HG03097 (cell line): Measurements from ENCODE around the gene FHOD1.

ENCODE experiments used
- ATAC-seq: cut with Tn5 transposase; IDR thresholded peaks from one replicate; pipeline ENCODE4 v1.9.1; 2021; ENCODE audit not compliant: unreplicated experiment, low FRiP score

Gene FHOD1

DNA sequence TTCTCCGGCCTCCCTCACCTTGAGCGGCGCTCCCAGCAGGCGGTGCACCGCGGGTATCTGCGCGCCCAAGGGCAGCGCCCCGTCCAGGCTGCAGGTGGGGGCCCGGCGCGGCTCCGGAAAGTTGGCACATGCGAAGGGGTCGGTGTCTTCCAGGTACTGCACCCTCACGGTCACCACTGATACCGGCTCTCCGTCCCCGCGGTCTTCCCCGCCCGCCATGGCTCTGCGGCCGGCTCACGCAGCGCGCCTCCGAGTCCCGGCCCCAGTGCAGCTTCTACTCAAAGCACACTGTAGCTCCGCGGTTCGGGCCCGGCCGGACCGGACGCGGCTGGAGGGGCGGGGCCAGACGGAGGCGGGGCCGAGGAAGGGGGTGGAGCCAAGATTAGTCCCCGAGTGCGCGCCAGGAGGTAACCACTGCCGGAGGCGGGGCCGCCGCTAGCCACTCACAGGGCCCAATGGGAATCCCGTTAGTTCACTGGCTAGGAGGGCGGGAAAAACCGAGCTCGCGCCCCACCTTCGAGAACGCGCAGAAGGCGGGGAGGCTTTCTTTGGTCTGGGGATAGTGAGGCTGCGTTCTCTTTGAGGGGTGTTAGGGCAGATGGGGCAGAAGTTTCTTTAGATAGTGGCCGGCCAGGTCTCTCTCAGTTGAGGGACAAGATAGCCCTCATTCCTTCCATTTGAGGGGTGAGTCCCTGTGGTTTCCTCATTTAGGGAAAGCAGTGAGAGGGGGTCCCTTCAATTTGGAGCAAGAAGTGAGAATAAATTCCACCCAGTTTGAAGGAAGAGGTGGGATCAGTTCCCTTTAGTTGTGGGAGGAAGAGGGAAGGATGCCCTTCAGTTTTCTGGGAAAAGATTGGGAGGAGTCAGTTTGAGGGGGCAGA lies at the start of gene FHOD1:
FHOD1 (minus strand) TSS at position 290 of the 881 bp plus-strand sequence; CDS start at position 219, 71 bp downstream.
- peak; percentile 45 for ATAC-seq

DNA sequence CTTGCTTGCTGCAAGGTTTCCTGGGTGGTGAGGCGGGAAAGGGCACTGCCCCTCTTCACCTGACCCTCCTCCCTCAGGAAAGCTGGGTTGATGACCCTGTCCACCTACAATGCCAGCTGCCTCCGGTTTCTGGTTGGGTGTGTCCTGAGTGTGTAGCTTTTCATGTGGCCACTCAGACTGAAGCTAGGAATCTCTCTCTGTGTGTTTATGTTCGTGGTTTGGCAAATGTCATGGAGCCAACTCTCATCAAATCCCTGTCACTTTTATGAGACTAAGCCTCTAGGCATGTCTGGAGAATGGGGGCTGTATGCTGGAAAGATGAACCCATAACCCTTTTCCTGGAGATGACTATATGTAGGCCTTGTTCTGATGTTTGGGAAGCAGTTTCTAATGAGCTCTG lies 49.1 kb upstream of the FHOD1 start:
- no peak for ATAC-seq

DNA sequence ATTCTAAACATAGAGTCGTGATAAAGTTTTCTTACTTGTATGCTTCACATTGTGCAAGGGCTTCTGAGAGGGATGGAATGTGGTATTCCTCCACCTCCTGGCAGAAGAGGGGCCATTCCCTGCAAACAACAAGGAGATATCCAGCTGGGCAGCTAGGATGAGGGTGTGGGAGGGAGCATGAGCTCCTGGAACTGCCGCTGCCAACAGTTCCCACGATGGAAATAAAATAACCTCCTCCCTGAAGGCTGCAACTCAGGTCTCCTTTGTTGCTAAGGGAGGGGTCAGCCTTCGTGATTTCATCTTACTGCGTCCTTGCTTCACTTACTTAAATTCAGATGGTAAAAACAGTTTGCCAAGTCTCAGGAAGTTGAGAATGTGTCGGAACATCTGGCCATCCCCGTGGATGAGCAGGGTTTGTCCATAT lies 47.7 kb upstream of the FHOD1 start:
- no peak for ATAC-seq

DNA sequence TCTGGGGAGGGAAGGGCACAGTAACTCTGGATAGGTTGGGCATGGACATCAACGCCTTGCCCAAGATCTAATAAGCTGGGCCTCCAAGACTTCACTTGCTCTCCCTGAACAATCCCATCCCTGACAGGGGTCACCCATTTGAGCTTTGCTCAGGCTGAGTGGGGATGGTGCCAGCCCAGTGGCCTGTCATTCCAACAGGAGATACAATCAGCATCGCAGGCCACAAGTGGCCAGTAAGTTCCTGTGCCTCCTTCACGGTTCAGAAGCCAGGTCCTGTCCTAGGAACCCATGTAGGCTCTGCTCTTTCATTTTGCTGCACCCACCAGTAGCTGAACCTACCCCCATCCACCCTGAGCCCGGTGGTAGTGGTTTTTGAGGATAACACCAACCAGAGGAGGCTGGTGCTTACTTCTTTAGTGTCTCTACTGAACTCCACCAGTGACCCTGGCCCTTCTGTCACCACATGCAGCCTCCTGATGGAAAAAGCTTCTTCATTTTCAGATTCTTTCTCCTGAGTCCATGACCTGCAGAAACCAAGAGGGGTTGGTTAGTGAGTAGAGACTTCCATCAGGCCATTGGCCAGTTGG lies 47.0 kb upstream of the FHOD1 start:
- no peak for ATAC-seq

DNA sequence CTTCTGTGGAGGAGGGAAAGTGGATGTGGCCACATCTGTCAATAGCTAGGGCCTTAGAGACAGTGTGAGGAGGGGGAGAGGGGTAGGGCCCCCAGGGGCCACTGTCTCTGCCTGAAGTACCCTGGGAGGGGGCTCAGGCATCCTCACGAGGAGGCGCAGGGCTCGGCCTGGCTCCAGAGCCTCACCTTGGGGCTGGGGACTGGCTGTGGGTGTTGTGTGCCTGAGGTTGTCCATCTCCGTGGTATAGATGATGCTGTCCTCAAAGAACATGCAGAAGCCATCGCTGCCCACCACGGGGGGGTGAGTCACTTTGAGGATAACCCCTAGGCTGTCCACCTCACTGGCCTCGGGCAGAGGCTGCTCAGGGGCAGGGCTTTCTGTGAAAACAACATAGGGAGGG lies 44.2 kb upstream of the FHOD1 start:
- no peak for ATAC-seq

DNA sequence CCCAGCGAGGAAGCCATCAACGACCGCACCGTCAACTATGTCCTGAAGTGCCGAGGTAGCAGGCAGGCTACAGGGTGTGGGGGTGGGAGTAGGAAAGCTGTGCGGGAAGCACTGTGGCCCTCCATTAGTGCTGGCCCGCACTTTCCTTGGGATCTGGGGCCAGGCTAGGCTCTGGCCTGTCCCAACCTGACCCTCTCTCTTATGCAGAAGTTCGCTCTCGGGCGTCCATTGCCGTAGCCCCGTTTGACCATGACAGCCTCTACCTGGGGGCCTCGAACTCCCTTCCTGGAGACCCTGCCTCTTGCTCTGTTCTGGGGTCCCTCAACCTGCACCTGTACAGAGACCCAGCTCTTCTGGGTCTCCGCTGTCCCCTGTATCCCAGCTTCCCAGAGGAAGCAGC lies 40.7 kb upstream of the FHOD1 start:
- no peak for ATAC-seq

DNA sequence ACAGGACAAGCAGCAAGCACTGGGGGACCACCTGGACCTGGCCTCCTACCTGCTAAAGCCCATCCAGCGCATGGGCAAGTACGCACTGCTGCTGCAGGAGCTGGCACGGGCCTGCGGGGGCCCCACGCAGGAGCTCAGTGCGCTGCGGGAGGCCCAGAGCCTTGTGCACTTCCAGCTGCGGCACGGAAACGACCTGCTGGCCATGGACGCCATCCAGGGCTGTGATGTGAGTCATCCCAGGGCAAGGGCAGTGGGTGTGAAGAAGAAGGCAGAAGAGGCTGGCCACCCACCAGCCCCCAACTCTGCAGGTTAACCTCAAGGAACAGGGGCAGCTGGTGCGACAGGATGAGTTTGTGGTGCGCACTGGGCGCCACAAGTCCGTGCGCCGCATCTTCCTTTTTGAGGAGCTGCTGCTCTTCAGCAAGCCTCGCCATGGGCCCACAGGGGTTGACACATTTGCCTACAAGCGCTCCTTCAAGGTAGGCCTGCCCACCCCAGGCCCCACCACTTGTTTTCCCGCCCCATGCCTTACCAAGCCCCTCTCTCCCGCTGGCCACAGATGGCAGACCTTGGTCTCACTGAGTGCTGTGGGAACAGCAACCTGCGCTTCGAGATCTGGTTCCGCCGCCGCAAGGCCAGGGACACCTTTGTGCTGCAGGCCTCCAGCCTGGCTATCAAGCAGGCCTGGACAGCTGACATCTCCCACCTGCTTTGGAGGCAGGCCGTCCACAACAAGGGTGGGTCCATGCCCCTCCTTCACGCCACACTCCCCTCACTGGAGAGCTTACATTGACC lies 39.4 kb upstream of the FHOD1 start:
- ATAC-seq = no peak

DNA sequence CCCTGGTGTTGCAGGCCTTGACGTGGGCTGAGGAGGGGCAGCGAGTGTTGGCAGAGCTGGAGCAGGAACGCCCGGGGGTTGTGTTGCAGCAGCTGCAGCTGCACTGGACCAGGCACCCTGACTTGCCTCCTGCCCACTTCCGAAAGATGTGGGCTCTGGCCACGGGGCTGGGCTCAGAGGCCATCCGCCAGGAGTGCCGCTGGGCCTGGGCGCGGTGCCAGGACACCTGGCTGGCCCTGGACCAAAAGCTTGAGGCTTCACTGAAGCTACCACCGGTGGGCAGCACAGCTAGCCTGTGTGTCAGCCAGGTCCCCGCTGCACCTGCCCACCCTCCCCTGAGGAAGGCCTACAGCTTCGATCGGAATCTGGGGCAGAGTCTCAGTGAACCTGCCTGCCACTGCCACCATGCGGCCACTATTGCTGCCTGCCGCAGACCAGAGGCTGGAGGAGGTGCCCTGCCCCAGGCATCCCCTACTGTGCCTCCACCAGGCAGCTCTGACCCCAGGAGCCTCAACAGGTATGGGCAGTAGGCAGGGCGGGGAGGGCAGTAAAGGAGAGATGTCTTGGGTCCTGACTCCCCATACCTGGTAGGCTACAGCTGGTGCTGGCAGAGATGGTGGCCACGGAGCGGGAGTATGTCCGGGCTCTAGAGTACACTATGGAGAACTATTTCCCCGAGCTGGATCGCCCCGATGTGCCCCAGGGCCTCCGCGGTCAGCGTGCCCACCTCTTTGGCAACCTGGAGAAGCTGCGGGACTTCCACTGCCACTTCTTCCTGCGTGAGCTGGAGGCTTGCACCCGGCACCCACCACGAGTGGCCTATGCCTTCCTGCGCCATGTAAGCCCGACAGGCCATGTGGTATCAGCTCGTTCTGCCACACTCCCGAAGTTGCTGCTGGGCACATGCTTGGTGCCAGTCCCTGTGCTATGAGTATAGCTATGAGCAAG lies 37.7 kb upstream of the FHOD1 start:
- no peak for ATAC-seq

DNA sequence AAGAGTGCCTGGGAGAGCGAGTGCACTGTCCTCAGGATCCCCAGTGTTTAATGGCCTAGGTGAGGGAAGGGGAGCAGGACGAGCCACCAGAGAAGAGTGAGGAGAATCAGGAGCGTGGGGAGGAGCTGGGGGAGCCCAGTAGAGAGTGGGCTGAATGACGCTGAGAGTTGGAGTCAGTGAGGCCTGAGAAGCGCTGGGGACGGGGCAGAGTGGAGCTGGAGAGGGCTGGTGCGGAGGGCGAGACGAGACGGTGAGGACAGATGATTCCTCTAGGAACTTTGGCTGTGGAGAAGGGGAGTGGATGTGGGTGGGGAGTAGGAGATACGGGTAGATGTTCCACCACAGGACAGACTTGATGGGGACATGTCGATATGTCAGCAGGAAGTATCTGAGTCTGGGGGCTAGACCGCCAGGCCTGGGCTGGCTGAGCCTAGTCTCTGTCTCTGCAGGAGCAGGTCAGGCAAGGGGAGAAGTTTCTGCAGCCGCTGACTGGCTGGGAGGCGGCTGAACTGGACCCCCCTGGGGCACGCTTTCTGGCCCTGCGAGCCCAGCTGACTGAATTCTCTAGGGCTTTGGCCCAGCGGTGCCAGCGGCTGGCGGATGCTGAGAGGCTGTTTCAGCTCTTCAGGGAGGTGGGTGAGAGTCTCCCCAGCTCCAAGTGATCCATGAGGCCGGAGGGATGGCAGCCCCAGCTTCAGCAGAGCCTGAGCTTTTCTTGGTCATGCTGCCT lies 36.7 kb upstream of the FHOD1 start:
- ATAC-seq = no peak

DNA sequence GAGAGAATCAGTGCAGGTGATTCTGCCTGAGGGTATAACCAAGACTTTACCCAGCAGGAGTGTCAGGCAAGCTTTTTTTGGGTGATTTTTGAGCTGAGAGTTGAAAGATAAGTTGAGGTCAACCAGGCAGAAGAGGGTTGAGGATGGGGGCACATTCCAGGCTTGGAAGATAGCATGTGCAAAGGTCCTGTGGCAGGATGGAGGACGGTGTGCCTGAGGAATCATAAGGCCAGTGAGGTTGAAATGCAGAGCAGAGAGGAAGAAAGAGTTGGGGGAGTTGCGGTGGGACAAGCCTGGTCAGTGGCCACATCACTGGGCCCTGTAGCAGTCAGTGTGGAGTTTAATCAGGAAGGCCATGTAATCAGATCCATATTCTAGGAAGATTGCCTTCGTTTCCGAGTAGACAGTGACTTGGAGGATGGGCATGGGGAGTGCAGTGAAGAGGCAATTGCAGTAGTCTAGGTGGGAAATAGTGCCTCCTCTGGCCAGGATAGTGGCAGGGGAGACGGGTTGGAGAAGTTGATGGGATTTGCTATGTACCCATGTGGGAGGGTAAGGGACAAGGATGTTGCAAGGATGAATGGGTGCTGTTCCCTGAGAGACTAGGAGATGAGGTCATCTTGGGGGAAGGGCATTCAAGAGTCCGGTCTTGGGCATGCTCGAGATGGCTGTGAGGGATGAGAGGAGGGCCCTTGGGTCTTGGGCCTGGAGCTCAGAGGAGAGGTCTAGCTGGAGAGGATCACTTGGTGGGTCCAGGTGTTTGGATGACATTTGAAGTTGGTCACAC lies 36.0 kb upstream of the FHOD1 start:
- no peak for ATAC-seq

DNA sequence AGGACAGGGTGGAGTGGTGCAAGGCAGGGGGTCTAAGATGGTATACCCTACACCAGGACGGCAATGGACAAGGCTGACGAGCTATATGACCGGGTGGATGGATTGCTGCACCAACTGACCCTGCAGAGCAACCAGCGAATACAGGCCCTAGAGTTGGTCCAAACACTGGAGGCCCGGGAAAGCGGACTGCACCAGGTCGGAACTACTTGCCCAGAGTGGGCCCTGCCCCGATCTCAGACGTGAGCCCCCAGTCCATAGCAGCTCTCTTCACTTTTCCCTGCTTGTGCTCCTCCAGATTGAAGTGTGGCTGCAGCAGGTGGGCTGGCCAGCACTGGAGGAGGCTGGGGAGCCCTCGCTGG lies 35.1 kb upstream of the FHOD1 start:
- ATAC-seq = no peak

DNA sequence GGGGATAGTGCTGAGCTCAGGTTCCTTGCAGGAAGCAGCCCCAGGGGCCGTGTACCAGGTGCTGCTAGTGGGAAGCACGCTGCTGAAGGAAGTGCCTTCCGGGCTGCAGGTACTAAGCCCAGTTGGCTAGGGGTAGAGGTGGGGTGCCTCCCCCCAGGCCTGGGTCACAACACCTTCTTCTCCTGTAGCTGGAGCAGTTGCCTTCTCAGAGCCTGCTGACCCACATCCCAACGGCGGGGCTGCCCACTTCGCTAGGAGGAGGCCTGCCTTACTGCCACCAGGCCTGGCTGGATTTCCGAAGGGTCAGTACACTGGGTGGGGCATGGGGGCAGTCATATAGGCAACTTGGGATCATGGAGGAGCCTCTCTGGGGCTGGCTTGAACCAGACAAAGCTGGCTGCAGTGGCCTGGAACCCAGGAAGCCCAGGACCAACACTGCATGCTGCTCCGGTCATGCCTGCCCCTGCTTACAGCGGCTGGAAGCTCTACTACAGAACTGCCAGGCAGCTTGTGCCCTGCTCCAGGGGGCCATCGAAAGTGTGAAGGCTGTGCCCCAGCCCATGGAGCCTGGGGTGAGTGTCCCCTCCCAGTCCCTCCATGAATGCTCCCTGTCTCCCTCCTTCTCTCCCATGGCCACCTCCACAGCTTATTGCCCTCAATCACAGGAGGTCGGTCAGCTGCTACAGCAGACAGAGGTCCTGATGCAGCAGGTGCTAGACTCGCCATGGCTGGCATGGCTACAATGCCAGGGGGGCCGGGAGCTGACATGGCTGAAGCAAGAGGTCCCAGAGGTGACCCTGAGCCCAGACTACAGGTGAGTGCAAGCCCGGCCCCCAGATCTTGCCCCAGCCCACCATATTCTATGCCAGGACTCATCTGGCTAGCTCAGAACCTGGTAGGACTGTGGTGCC lies 34.5 kb upstream of the FHOD1 start:
- ATAC-seq = no peak

DNA sequence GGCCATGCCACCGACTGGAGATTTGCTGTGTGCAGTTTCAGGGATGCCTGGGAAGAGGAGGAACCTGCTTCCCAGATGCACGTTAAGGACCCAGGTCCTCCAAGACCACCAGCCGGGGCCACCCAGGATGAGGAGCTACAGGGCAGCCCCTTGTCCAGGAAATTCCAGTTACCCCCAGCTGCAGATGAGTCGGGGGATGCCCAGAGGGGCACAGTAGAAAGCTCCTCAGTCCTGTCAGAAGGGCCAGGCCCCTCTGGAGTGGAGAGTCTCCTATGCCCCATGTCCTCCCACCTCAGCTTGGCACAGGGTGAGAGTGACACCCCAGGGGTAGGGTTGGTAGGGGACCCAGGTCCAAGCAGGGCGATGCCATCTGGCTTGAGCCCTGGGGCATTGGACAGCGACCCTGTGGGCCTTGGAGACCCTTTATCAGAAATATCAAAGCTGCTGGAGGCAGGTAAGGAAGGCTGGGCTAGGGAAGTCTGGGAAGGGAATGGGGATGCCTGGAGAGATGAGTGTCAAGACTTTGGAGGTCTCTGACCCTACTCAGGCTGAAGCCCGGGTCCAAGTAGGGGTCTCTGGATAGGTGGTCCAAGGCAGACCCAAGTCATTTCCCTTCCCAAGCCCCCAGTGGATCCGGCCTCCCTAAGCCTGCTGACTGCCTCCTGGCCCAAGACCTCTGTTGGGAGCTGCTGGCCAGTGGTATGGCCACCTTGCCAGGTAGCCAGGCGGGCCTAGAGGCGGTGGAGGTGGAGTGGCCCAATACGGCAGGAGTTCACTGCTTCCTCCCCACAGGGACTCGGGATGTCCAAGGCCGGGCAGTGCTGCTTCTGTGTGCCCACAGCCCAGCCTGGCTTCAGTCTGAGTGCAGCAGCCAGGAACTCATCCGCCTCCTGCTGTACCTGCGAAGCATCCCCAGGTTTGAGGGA lies 33.1 kb upstream of the FHOD1 start:
- no peak for ATAC-seq

DNA sequence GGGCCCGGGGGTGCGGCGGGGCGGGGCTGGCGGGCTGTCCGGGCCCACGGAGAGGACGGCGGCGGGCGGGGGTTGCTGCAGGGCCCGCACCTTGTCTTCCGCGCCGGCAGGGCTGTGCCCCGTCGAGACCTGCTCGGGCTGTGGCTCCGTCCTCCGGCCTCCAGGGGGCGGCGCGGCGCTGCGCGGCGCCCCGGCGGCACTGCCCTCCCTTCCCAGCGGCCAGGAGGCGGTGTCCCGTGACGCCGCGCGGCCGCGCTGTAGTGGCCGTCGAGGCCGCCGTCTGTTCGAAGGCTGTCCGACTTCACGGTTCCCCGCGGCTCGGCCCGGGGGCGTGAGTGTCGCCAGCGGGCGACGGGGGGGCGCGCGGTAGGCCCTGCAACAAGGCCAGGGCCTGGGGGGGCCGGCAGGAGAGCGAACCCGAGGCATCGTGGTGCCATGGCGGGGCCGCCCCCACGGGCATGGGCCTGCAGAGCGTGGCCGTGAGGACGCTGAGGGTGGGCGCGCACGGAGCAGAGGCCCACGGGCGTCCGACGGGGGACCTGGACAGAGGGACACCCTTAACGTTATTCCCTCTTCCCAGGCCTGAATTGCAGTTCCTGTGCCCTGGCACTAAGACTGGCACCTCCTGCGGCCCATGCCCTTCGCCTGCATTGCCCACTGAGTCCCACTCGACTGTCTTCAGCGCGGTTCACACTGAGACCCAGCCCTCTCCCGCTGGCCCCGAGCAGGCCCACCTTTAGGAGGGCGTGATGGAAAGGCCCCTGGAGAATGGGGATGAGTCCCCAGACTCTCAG lies 32.2 kb upstream of the FHOD1 start, which contains the start of gene PLEKHG4:
PLEKHG4 (plus strand) TSS at position 237 of the 794 bp plus-strand sequence; CDS start at position 750, 513 bp downstream.
- ATAC-seq = peak; percentile 59

DNA sequence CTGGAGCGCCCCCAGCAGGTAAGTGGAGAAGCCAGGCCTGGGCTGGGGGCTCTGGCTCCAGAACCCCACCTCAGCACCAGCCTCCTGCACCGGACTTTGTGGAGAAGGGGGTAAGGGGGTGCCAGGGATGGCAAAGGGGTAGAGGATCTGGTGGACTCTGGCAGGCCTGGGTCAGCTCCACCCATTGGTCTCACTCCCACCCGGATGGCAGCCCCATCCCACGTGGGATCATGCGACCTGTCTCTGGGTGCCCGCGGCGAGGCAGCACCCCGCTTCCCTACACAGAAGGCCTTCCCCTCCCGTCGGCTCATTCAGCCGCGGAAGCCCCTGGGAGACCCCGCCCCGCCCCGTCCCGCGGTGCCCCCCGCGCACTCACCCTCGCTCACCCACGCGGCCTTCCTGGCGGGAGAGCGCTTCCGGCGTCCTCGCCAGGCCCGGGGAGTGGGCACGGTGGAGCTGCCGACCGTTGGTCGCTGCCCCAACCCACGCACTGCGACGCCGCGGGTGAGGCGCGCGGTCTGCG lies 31.6 kb upstream of the FHOD1 start:
- ATAC-seq = peak; percentile 27
